Stimulated activated CD8-positive, alpha-beta memory T cell treated with anti-CD3 and anti-CD28 coated beads, Interleukin-4, amount 100 ng/mL, for 24 hours (primary cell): ENCODE measurements around the gene ROCK2.
"Not testable (repeated sequence)": the region's sequence is repeated elsewhere in the genome, so short reads cannot be mapped to it uniquely, and the experiment has no call there.

Experiments used
- DNase-seq: peaks from one replicate; pipeline ENCODE4 v3.0.0-alpha.2; 2020; ENCODE audit warnings: low read depth

ROCK2 gene

DNA sequence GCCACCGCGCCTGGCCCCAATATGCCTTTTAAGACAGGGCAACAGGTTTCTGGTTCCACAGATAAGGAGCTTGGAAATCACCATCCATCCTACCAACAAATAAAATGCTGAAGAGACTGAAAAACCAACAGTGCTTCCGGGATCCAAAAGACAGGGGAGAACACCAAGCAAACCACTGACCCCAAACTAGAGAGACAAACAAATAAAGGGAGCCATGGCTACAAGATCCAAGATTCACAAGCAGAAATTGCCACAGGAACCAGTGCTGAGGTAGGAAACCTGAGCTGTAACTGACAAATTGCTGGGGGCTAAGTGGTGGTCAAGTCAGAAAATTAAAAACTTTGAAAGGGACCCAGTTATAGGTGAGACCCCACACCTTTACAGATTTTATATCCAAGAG, 76.5 kb downstream of the ROCK2 start:
- no peak for DNase-seq

DNA sequence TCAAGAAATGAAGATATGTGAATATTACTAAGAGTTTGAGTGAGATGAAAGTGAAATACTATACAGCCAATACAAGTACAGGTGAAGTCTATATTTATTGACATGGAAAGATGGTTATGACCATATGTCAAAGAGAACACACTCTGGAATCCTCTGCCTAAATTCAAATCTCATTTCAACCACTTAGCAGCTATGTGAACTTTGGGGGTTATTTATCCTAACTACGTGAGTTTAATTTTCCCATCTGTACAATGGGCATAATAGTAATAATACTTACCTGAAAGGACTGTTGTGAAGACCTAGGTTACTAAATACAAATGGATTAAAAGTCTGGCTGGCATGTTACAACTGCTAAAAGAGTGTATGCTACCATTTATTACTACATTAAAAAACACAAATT, 79.6 kb downstream of the ROCK2 start:
- DNase-seq = no peak

DNA sequence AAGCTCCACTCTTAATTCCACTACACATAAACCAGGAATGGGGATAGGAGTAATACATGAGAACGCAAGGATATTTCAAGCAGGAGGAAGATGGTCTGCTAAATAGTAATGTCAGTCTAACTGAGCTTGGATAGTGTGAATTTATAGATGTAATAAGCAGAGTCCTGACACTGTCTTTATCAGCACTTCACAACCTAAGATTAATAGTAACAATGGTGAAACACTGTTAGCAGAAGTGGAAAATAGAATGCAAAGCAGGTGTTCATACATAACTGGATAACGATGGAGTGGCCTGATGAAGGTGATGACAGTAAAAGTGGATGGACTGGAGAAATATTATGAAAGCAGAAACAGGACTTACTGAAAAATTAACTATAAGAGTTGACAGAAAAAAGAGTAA, 80.4 kb downstream of the ROCK2 start:
- no peak for DNase-seq

DNA sequence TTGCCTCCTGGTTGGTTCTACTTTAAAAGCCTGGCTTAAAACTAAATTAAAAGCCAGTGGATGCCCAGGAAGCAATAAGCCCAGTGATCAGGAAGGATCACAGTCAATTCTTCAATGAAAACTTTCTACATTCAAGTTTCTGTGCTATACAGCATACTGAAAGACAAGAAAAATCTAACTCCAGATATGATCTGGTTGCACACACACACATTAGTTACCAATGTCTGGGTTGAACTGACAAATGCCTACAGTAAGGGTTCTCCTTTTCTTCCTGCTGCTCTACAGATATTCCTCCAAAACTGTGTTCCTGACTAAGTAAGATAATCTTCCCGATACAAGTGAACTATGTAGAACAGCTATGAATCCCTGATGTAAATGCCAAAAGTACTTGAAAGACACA, 81.3 kb downstream of the ROCK2 start:
- no peak for DNase-seq

DNA sequence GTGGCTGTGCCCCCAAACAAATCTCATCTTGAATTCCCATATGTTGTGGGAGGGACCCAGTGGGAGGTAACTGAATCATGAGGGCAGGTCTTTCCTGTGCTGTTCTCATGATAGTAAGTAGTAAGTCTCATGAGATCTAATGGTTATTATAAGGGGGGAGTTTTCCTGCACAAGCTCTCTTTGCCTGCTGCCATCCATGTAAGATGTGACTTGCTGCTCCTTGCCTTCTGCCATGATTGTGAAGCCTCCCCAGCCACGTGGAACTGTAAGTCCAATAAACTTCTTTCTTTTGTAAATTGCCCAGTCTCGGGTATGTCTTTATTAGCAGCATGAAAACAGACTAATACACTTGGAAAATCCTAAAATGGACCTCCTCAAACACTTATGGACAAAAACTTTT, 82.0 kb downstream of the ROCK2 start:
- DNase-seq = not testable (repeated sequence)

DNA sequence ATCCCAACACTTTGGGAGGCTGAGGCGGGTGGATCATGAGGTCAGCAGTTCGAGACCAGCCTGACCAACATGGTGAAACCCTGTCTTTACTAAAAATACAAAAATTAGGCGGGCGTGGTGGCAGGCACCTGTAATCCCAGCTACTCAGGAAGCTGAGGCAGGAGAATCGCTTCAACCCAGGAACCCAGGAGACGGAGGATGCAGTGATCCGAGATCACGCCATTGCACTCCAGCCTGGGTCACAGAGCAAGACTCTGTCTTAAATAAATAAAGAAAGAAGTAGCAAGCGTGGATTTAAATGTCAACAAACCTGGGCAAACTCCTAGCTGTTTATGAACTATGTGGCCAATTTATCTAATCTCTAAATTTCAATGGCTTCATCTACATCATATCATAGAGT, 82.9 kb downstream of the ROCK2 start:
- DNase-seq = not testable (repeated sequence)

DNA sequence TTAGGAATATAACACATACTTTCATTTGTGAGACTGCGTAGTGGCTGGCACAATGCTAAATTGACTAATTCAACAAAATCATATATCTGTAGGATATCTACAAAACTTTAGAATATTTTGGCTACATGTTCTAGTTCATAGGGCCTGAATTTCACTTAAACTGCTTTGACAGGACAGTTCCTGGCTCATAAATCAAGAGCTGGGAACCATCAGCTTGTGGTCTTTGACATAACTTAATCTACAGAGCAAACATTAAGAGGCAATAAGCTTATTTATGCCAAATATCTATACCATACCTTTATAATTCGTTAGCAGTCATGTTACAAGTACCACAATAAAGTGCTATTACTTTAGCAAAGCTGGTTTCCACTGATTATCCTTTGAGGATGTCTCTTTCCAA, 83.5 kb downstream of the ROCK2 start:
- DNase-seq = no peak

DNA sequence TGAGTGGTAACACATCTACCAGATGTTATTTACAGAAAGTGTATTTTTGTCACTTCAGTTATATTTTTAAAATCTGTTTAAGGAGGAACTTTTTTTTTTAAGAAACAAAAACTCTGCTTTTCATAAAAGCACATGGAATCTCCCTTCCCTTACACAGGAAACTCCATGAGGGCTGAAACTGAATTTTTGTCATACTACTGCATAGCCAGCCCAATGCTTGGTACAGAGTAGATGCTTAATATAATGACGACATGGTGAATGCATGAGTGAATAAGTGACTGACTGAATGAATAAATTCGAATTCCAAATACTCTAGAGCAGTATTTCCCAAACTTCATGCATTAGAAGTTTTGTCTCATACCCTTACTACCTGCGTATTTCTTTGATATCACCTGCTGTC, 86.5 kb downstream of the ROCK2 start:
- no peak for DNase-seq

DNA sequence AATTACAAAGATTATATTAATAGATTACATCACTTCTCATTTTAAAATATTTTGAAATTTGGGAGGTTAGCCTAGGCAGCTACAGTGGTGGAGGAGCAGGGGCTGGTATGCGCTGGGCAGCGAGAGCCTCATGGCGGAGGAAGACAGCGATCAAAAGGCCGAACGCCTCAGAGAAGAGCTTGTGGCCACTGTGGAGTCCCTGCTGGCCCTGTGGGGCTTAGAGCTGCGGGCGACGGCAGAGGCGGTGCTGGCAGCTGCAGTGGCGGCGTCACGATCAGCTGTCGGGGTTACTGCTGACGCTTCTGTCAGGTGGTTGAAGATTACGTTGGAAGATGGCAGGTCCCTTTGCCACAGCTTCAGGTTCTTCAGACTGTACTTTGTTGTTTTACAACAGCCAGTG, 87.4 kb downstream of the ROCK2 start:
- no peak for DNase-seq

DNA sequence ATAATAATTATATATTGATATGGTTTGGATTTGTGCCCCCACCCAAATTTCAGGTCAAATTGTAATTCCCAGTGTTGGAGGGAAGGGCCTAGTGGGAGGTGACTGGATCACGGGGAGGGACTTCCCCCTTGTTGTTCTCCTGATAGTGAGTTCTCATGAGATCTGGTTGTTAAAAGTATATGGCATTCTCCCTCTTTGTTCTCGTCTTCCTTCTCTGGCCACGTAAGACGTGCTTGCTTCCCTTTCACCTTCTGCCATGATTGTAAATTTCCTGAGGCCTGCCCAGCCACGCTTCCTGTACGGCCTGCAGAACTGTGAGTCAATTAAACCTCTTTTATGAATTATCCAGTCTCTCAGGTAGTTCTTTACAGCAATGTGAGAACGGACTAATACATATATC, 88.3 kb downstream of the ROCK2 start:
- DNase-seq = no peak

DNA sequence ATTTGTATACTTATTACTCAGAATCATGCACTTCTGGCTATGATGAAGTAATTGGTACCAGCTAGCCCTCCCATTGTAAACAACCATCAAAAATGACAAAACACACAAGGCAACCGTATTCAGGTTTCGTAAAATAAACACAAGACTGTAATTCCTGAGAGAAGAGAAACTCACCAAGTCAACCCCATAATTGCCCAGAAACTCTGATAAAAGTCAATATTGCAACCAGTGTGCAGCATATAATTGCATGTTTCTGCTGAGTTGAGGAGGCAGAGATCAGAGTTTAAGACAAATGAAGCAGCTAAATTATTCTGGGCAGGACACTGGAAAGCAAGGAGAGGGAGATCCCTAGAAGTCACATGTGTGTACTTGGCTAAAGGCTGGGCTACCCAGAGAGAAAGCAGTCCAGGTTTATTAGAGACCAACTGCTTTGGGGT, 90.3 kb downstream of the ROCK2 start:
- DNase-seq = no peak

DNA sequence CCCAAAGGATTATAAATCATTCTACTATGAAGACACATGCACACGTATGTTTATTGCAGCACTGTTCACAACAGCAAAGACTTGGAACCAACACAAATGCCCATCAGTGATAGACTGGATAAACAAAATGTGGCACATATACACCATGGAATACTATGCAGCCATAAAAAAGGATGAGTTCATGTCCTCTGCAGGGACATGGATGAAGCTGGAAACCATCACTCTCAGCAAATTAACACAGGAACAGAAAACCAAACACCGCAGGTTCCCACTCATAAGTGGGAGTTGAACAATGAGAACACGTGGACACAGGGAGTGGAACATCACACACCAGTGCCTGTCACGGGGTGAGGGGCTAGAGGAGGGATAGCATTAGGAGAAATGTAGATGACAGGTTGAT, 92.0 kb downstream of the ROCK2 start:
- not testable (repeated sequence) for DNase-seq

DNA sequence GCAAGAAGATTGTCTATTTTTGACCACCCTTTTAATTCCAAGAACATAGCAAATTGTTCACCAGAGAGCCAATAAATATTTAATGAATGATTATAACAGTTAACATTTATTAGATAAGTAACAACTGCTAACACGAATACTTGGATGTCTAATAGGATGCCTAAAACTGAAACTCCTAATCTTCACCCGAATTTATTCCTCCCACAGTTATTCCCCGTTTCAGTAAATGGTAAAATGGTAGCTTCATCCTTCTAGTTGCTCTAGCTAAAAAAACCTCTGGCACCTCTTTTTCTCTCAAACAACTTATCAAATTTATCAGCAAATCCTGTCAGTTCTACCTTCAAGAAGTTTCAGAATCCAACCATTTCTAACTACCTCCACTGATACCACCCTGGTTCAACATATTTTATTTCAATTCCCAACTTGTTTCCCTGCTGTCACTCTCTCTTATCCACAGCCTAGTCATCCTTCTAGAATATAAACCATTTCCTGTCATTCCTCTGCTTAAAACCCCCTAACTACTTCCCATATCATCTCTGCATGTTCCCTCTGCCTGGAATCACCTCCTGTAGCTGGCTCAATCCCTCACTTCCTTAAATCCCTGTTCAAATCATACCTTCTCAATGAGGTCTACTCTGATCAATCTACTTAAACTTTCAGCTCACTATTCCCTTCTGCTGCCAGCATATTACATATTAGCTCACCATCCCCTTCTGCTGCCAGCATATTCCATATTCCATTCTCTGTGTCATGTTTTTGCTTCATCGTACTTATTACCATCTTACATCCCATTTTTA, 93.8 kb downstream of the ROCK2 start:
- DNase-seq = no peak

DNA sequence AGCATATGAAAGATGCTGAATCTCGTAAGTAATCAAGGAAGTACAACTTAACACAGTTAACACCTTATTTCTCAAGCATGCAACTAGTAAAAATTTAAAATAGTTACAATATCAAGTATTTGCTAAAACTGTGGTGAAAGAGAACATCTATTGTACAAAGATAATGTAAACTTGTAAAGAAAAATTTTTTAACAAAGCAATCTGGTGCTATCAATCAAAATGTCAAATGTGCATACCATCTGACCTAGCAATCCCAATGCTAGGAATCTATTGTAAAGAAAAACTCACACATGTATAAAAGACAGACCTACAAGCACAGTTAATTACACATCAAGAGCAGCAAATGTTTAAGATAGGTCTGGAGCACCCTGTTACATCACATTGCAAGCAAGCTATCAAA, 99.1 kb downstream of the ROCK2 start:
- no peak for DNase-seq

DNA sequence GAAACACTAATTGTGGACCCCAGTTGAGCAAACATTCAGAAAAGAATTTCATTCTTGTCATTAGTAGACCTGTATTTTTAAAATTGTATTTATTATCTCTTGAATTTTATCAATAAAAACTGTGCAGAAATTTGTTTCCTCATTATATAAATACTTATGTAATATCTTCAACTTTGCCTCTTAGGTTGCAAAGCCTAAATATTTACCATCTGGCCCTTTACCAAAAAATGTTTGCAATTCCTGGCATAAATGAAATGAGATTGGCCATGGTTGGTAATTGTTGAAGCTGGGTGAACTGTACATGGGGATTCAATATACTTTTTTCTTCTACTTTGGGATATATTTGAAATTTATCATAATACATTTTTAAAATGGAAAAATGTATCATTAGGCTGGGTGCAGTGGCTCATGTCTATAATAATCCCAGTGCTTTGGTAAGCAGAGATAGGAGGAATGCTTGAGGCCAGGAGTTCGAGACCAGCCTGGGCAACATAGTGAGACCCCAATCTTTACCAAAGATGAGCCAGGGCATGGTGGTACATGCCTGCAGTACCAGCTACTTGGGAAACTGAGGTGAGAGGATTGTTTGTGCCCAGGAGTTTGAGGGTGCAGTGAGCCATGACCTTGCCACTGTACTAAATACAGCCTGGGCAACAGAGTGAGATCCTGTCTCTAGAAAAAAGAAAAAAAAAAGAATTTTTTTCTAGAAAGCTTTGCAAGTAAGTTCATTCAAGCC, 100.2 kb downstream of the ROCK2 start:
- DNase-seq = no peak

DNA sequence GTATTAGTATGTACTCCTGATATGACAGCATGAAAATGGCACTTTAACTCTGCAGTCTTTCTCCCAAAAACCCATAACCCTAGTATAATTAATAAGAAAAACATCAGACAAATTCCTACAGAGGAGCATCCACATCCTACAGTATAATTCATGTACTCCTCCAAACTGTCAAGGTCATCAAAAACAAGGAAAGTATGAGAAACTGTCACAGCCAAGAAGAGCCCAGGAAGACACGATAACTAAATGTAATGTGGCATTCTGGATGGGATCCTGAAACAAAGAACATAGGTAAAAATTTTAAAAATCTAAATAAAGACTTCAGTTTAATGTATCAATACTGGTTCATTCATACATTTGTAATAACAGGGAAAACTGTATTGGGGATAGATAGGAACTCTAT, 100.9 kb downstream of the ROCK2 start:
- DNase-seq = no peak

DNA sequence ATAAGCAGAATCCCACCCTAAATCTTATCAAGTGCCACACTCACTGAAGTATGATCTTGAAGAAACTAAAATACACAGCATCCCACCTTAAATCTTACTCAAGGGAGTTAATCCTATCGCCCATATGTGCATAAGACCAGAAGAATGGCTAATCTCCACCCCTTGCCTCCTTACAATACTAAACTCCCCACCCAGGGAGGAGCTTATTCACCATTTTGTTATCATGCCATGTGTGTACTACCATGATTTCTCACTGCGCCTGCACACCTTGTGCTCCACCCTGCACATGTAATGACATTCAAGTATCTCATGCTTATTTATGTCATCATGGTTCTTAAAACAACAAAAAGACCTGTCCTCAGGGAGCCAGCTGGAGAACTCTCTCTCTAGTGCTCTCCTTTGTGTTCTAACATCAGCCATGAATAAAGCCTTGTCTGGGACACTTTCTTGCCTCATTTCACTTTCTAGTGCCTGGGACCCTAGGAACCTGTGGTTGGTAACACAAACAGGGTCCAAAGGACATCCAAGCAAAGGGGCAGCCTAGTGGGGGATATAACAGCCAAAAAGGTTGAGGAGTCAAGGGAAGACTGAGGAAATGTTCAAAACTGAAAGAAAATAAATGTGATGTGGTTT, 101.8 kb downstream of the ROCK2 start:
- DNase-seq = no peak

DNA sequence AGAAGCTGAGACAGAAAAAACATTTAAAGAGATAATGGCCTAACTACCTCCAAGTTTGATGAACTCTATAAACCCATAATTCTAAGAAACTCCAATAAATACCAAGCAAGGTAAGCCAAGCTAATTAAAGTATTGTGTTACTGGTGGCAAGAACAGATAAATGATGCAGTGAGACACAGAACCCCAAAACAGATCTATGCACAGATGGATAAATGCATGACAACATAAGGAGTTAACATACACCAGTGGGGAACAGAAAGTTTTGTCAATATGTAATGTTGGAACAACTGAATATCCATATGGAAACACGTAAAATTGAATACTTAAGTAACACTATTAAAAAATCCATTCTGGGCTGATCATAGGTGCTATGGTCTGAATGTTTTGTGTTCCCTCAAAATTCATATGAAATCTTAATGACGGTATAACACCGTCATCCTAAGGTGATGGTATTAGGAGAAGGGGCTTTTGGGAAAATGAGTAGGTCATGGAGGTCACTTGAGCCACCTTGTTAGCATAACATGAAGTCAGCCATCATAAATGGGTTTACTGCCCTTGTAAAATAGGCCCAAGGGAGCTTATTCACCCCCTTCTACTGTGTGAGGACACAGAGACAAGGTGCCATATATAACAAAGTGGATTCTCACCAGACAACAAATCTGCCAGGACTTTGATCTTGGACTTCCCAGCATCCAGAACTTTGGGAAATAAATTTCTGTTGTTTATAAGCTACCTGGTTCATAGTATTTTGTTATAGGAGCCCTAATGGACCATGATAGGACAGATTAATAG, 102.8 kb downstream of the ROCK2 start:
- no peak for DNase-seq

DNA sequence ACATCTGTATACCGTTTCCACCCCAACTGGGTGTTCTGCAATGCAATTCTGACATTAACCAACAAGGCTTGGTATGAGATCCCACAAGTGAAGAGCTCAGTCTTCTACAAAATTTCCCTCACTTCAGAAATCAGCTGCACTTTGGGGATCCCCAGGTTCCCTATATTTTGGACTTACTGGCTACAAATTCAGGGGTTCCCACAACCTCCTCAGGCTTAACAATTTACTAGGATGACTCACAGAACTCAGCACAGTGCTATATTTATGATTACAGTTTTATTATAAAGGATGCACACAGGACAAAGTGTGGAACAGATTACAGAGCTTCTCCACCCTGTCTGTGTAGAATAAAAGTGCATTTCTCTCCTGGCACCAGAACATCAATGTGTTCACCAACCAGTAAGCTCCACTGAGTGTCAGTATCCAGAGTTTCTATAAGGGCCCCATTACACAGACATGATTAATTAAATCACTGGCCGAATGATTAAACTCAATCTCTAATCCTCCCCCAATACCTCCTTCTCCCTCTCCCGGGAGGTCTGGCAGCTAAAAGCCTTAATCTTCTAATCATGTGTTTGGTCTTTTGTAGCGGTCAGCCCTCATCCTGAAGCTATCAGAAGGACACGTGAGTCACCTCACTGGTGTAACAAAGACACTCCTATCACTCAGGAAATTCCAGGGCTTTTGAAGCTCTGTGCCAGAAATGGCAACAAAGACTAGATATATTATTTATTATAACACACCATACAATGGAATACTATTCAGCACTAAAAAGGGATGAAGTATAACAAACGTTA, 104.6 kb downstream of the ROCK2 start:
- DNase-seq = no peak

DNA sequence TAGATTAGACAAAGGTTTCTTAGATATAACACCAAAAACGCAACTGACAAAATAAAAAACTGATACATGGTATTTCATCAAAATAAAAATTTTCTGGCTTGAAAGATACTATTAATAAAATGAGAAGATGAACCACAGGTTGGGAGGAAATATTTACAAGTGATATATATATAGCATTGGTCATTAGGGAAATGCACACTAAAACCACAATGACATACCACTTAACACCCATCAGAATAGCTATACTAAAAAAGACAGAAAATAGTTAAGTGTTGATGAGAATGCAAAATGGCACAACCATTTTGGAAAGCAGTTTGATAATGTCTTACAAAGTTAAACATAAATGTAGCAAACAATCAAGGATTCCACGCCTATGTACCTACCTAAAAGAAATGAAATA, 105.3 kb downstream of the ROCK2 start:
- DNase-seq = no peak

DNA sequence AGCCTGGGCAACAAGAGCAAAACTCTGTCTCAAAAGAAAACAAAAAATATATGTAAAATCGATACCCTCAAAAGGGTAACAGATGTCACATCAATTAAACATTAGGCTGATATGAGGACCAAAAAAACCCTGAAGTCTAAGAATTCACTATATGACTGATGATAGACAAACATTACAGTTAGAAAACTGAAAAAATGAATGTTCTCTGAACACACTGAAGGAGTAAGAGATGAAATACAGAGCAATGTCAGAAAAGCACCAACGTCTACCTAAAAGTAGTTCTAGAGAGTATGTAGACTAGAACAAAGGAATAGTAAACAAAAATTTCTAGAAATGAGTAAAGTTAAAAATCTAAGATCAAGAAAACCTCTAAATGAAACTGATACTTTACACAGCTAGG, 107.3 kb downstream of the ROCK2 start:
- DNase-seq = no peak

DNA sequence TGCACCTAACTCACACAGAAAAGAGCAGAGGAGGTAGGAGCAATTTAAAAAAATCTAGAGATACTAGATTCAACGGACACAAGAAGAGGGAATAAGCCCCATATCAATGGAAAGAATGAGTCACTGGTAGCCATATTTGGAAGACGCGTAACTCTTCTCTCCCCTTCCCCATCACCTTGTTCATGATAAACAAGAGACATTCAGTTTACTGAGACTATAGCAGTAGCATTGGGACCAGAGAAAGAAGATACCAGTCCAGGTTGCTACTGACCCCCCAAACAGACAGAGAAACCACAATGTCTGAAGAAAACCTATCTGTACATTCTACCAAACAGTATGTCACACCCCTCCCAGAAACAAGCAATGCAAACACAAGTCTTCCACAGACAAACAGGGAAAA, 108.1 kb downstream of the ROCK2 start:
- no peak for DNase-seq
